ENCODE measurements around the gene HAPLN2.
"Not testable (repeated sequence)": the region's sequence is repeated elsewhere in the genome, so short reads cannot be mapped to it uniquely, and the experiment has no call there.

Gene HAPLN2

GRCh38 chr1:156622581-156623297, 3.5 kb downstream of the HAPLN2 start:
- DNase-seq (ENCODE audit: low spot score): no peak

GRCh38 chr1:156623946-156624813, 5.0 kb downstream of the HAPLN2 start:
- DNase-seq (ENCODE audit: low spot score): peak; percentile 84

DNA sequence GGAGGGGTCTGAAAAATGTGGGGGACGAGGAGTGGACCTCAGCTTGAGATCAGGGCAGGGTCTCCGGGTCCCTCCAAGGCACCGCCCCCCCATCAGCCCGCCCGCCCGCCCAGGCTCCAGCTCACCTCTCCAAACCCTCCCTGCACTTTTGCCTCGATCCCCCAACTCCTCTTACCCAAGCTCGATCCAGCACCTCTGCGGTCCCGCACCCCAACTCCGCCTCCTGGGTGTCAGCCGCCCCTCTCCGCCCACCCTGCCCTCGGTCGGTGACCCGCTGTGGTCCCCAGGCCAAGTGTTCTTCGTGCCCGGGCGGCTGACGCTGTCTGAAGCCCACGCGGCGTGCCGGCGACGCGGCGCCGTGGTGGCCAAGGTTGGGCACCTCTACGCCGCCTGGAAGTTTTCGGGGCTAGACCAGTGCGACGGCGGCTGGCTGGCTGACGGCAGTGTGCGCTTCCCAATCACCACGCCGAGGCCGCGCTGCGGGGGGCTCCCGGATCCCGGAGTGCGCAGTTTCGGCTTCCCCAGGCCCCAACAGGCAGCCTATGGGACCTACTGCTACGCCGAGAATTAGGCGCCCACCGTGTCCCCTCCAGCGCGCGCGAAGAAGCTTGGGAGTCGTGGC, 5.7 kb downstream of the HAPLN2 start:
- DNase-seq (ENCODE audit: low spot score): no peak

DNA sequence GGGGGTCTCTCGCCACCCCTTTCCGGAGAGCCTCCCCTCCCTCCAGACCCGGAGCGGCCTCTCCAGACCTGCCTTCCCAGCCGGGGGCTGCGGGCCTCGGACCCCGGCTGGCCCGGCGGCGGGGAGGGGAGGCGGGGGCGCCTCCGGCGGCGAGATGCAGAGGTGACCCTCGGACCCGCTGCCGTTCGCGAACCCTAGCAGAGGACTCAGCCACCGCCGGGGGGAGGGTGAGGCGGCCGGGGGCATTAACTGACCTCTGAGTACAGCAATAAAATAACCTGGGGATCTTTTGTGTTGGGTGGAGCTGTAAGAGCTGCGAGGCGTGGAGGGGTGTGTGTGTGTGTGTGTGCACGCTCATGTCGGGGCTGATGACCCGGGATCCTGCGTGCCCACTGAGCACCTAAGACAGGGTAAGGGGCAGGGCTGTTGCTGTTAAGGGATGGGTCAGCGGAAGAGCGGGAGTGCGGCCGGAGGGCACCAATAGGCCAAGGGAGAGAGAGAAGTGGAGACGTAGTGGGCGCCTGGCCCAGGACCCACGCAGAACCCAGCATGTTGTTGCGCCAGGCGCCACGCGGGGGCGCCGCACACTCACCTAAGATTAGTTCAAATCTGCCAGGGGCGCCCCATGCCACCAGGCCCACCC, 6.3 kb downstream of the HAPLN2 start:
- peak; percentile 89 for DNase-seq (ENCODE audit: low spot score)

DNA sequence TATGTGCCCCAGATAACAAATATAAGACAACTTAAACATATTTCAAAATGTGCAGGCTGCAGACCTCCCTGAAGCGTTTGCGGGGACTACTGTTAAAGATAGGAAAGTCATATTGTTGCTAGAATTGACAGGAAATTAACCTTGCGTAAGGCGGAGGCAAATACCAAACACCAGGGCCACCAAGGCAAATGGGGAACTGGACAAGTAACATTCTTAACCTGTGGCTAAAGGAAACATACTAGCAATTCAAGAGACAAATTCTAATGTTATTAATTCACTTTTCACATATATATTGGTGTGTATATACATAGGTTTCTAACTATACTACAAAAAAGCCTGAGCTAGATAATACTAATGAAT, 6.8 kb downstream of the HAPLN2 start:
- DNase-seq (ENCODE audit: low spot score): no peak

DNA sequence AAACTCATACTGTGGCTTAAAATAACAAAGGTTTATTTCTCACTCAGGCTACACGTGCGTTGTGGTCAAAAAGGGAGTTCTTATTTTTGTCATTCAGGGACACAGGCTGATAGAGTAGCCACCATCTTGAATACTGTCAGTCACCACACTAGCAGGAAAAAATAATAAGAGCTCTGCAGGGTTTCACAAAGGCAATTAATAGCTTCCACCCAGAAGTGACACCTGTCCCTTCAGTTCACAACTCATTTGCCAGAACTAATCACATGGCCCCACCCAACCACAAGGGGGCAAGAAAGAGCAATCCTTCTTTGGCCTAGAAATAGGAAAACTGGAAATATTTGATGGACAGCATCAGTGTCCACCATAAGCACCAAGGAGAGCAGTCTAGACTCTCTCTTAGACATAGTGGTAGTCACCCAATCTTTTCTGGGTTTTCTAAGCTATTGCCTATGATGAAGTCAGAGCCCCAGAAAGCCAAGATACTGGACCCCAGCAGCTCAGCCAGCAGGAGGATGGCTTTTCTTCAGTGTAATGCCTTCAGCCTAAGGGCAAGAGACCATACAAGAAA, 8.2 kb downstream of the HAPLN2 start:
- DNase-seq (ENCODE audit: low spot score): no peak

- DNase-seq (ENCODE audit: low spot score): no peak
These were observed 10.7 kb downstream of the HAPLN2 start for GRCh38 chr1:156629823-156630449.

DNA sequence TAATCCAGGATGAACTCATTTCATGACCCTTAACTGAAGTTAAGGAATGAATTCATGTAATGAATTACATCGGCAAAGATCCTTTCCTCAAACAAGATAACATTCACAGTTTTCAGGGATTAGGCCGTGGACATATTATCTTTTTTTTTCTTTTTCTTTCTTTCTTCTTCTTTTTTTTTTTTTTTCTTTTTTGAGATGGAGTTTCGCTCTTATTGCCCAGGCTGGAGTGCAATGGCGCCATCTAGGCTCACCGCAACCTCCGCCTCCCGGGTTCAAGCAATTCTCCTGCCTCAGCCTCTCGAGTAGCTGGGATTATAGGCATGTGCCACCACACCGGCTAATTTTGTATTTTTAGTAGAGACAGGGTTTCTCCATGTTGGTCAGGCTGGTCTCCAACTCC, 11.9 kb downstream of the HAPLN2 start:
- not testable (repeated sequence) for DNase-seq (ENCODE audit: low spot score)

- DNase-seq (ENCODE audit: low spot score): no peak
These were observed 13.1 kb downstream of the HAPLN2 start for GRCh38 chr1:156632355-156632754.

DNA sequence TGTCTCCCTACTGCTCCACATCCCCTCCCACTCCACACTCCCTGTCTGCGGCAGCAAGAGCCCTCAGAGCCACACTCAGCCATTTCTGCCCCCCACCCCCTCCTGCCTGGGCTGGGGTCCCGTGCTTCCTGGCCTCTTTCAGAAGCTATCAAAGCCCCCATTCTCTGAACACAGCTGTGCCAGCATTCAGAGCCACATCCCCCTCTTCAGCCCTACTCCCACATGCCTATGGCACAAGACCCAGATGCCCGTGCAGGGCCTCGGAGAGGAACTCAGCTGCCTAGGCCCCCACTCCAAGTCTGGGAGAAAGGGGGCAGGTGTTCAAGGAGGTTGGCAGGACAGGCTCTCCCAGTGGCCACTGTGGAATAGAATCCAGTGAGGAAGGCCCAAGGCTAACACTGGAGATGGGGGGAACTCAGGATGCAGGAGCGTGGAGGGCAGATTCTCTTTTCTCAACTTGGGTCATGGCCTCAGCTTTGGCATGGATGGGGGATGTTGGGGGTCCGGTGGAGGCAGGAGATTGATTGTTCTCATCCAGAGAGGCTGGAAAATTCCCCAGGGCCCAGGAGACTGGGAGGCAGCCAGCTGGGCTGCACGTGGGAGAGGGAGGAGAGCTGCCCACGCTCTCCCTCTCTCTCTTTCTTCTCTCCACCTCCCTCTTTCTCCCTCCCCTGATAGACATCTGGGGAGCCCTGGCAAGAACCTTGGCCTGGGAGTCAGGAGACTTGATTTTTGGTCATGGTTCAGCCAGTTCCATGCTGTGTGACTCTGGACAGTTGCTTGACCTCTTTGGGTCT, 19.2 kb downstream of the HAPLN2 start:
- DNase-seq (ENCODE audit: low spot score): peak; percentile 43

GRCh38 chr1:156639601-156640101, 20.4 kb downstream of the HAPLN2 start:
- DNase-seq (ENCODE audit: low spot score): no peak

GRCh38 chr1:156640842-156641706, 21.9 kb downstream of the HAPLN2 start:
- no peak for DNase-seq (ENCODE audit: low spot score)

- DNase-seq (ENCODE audit: low spot score): peak; percentile 78
These were observed 22.6 kb downstream of the HAPLN2 start, which contains the start of gene BCAN for GRCh38 chr1:156641761-156642264. BCAN (plus strand) TSS chr1:156642117; CDS start chr1:156646055, 3,938 bp downstream.

DNA sequence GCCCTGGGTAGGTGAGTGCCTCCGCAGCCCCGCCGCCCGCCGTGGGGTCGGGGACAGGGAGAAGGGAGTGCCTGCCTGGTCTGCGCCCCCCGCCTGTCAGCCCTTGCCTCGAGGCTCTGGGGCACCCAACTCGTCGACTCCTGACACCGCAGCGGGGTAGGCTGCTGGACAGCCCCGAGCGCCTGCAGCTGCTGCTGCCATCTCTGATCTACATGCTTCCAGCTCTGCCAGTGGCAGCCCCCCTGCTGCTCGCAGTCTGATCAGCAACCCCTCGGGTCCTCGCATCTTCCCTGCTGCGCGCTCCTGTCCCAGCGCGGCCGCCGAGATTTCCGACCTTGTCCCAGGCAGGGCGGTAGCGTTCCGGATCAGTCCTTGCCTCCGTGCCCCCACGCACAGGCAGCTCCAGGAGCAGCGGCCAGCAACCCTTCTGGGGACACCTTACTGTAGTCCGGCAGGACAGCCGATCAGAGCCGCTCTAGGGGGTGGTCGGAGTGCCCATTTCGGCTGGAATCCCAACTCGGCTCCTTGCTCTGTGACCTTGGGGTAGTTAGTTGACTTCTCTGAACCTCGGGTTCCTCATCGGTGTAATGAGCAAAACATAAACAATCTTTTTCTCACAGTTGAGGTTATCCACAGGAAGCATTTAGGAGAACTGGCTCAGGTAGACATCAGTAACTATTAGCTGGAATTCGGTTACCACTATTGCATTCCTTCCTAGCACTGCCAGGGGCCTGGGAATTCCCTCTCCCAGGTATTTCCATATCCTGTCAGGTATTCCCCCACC, 23.2 kb downstream of the HAPLN2 start:
- peak; percentile 65 for DNase-seq (ENCODE audit: low spot score)

DNA sequence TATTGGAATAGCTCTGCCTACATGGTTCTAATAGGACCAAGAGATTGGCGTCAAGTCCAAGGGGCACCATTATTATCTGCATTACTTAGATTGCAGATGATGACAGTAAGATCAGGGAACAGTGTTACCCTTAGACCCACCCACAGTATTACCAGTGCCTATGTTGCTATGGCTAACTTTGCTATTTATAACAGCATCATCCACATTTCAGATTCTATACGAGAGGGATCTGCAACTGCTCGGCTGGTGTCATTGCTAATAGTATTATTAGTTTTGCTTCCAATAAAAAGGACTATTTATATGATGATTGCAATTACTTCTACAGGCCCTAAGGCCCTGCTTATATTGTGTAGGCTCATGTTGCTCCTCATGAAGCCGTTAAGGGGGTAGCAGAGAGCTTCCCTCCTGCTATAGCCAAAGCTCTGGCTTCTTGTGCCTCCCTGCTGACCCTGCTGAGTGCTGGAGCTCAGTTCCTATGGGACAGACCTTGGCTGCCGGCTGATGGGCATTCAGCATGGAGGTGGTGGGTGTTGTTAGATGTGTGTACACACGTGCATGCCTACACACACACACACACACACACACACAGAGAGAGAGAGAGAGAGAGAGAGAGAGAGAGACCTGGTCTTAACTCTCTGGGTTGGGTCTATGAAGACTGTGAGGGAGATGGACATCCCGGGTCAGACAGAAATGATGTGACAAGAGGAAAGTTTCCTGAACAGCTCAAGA, 24.0 kb downstream of the HAPLN2 start:
- DNase-seq (ENCODE audit: low spot score): no peak

GRCh38 chr1:156643778-156644092, 24.5 kb downstream of the HAPLN2 start:
- DNase-seq (ENCODE audit: low spot score): no peak

GRCh38 chr1:156644146-156644545, 24.9 kb downstream of the HAPLN2 start:
- DNase-seq (ENCODE audit: low spot score): no peak

DNA sequence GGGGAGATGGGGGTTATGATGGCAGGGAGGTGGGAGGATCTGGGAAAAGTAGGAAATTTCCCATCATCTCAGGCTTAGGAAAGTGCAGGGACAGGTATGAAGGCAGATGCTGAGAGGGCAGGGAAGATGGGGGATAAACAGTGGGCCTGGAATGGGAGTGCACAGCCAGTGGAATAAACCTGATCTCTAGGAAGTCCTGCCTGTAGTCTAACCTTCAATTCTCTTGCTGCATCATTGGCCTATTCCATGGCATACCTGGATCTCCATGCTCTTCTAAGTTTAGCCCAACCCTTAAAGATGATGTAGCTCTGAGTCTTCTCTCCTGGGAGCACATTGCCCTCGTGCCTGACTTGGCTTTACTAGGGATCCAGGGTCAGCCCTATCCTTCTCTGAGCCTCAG, 25.4 kb downstream of the HAPLN2 start:
- no peak for DNase-seq (ENCODE audit: low spot score)
